SU-DHL-6 (cell line): ENCODE results near the gene TSPAN18.

Source experiments
- H2AFZ ChIP-seq: fragments of 200-600 bp; sonication (generic); 2 replicates; pipeline ENCODE4 v1.6.1; 2014; ENCODE audit warnings: low read depth, mild to moderate bottlenecking, moderate library complexity, mixed read lengths, antibody characterized with exemption, low read length; ENCODE audit not compliant: severe bottlenecking
- H3F3A ChIP-seq: fragments of 200-600 bp; shearing (Covaris generic); 2 replicates; pipeline ENCODE4 v1.6.0; 2016; ENCODE audit warnings: antibody characterized with exemption, mild to moderate bottlenecking; ENCODE audit not compliant: insufficient read depth
- H3K27ac ChIP-seq: fragments of 200-600 bp; sonication (generic); 2 replicates; pipeline ENCODE4 v1.5.1; 2016; ENCODE audit warnings: low read depth, mild to moderate bottlenecking, low read length, moderate library complexity, mixed read lengths
- H3K27me3 ChIP-seq: fragments of 200-600 bp; sonication (generic), shearing (Covaris generic); 2 replicates; pipeline ENCODE4 v1.6.0; 2014; ENCODE audit warnings: mild to moderate bottlenecking, low read length
- H3K36me3 ChIP-seq: fragments of 200-600 bp; sonication (generic); 2 replicates; pipeline ENCODE4 v1.6.1; 2014; ENCODE audit warnings: mild to moderate bottlenecking, low read length, mixed read lengths
- H3K4me2 ChIP-seq: fragments of 300-600, 200-600 bp; shearing (Covaris generic), sonication (generic); 2 replicates; pipeline ENCODE4 v1.6.0; 2014; ENCODE audit warnings: low read length, low read depth, mild to moderate bottlenecking; ENCODE audit not compliant: poor library complexity, severe bottlenecking
- H3K4me3 ChIP-seq: fragments of 200-600 bp; sonication (generic); 2 replicates; pipeline ENCODE4 v1.5.1; 2014; ENCODE audit warnings: antibody characterized with exemption, low read length, mild to moderate bottlenecking, mixed read lengths; ENCODE audit not compliant: insufficient read depth, poor library complexity, severe bottlenecking
- H3K79me2 ChIP-seq: fragments of 200-600 bp; sonication (generic); 2 replicates; pipeline ENCODE4 v1.6.1; 2014; ENCODE audit warnings: mild to moderate bottlenecking, low read length, moderate library complexity; ENCODE audit not compliant: insufficient read depth
- H3K9ac ChIP-seq: fragments of 200-600 bp; sonication (generic); 2 replicates; pipeline ENCODE4 v1.7.0; 2014; ENCODE audit warnings: mild to moderate bottlenecking, low read length
- H3K9me2 ChIP-seq: fragments of 200-600 bp; sonication (generic); replicated peaks from 2 replicates; pipeline ENCODE4 v1.6.1; 2014; ENCODE audit warnings: low read length; ENCODE audit not compliant: insufficient read depth
- H3K9me3 ChIP-seq: fragments of 200-600 bp; sonication (generic); 2 replicates; pipeline ENCODE4 v1.6.1; 2014; ENCODE audit warnings: low read length, mixed read lengths; ENCODE audit not compliant: insufficient read depth
- H4K20me1 ChIP-seq: fragments of 200-600 bp; sonication (generic); 2 replicates; pipeline ENCODE4 v1.6.1; 2014; ENCODE audit warnings: low read depth, mild to moderate bottlenecking, antibody characterized with exemption, low read length, moderate library complexity, mixed read lengths
- CTCF ChIP-seq: fragments of 200-600 bp; sonication (generic); IDR thresholded peaks from one replicate; pipeline ENCODE4 v1.5.1; 2017; ENCODE audit warnings: antibody characterized with exemption, mild to moderate bottlenecking, low read length, moderate library complexity; ENCODE audit not compliant: insufficient read depth, poor library complexity, severe bottlenecking
- EZH2phosphoT487 ChIP-seq: fragments of 200-600 bp; sonication (generic), shearing (Covaris generic); conservative IDR thresholded peaks from 2 replicates; pipeline ENCODE4 v1.6.1; 2018; ENCODE audit warnings: mild to moderate bottlenecking, antibody characterized with exemption, low read length, moderate library complexity, mixed read lengths

Gene TSPAN18

GRCh38 chr11:44707094-44707493 is 19.7 kb upstream of the TSPAN18 start:
- Histone ChIP-seq H3K27me3 (no peaks in the 10 kb centered on the region), H3F3A (no peaks in the 10 kb centered on the region), H3K4me3 (no peak overlapping the region), H3K4me2 (no peak overlapping the region), H3K9ac (no peak overlapping the region), H2AFZ (no peak overlapping the region), H4K20me1 (no peaks in the 10 kb centered on the region), H3K9me2 (no peaks in the 10 kb centered on the region), H3K27ac (no peak overlapping the region), H3K36me3 (no peaks in the 10 kb centered on the region), H3K79me2 (no peaks in the 10 kb centered on the region), H3K9me3 (no peaks in the 10 kb centered on the region)
- TF ChIP-seq EZH2phosphoT487 = no peak
- no peak for TF ChIP-seq CTCF

DNA sequence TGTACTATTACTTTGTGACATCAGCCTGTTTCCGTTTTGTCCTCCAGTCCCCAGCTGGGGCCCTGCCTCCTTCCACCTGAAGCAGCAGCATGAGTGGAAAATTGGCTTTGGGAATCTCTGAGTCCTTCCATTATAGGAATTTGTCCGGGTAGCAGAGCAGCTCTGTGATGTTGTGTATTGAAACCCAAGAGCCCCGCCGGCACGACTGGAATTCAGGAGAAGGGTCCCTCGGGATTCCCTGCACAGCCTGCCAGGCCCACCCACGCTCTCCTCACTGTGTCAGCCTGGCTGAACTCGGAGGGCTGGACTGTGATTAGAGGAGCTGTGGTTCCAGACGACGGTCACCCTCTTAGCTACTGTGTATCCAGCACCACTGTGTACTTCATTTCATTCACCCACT is 18.8 kb upstream of the TSPAN18 start:
- H3F3A ChIP-seq = no peaks in the 10 kb centered on the region
- H3K9me3 ChIP-seq = no peaks in the 10 kb centered on the region
- TF ChIP-seq EZH2phosphoT487 = no peak
- TF ChIP-seq CTCF = no peak
- H2AFZ ChIP-seq = no peak overlapping the region
- no peak overlapping the region for H3K4me3 ChIP-seq
- H3K27ac ChIP-seq = no peak overlapping the region
- no peaks in the 10 kb centered on the region for H4K20me1 ChIP-seq
- H3K27me3 ChIP-seq = no peaks in the 10 kb centered on the region
- no peak overlapping the region for H3K9ac ChIP-seq
- H3K79me2 ChIP-seq = no peaks in the 10 kb centered on the region
- H3K36me3 ChIP-seq = no peaks in the 10 kb centered on the region
- no peaks in the 10 kb centered on the region for H3K9me2 ChIP-seq
- H3K4me2 ChIP-seq = no peak overlapping the region

DNA sequence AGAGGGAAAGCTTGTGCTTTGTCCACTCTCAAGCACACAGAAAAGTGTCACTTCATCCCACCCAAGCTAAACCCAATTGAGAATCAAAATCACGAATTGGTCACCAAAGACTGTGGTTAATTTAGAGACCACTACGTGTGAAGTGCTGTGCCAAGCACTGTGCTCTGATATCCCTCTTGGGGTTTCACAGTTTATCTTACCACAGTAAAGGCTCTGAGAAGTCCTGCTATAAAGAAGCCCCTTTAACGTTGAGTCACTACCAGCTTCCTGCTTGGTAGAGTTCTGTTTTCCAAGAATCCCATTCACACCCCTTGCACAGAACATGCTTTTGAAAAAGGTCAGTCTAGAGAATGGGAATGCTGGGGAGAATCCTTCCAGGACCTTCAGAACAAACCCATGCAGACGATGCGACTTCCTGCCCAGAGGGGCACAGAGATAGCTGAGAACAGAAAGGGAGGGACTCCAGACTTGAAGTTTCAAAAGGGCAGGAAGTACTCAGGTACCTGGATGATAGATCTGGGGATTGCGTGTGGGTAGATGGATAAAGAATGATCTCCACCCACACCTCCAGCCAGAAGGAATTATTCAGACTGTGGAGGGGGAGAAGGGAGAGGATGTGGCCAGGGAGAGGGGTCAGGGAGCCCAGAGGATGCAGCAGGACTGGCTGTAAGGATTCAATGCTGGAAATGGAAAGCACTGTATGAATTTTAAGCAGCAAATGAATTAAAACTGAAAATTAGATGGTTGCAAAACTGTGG is 18.1 kb upstream of the TSPAN18 start:
- H3K4me2 ChIP-seq = no peak overlapping the region
- H3F3A ChIP-seq = no peaks in the 10 kb centered on the region
- H3K27ac ChIP-seq = no peak overlapping the region
- no peaks in the 10 kb centered on the region for H3K27me3 ChIP-seq
- H4K20me1 ChIP-seq = no peaks in the 10 kb centered on the region
- H3K9me3 ChIP-seq = no peaks in the 10 kb centered on the region
- H3K9me2 ChIP-seq = no peaks in the 10 kb centered on the region
- H3K36me3 ChIP-seq = no peaks in the 10 kb centered on the region
- H3K79me2 ChIP-seq = no peaks in the 10 kb centered on the region
- no peak overlapping the region for H3K4me3 ChIP-seq
- no peak overlapping the region for H2AFZ ChIP-seq
- no peak overlapping the region for H3K9ac ChIP-seq
- TF ChIP-seq EZH2phosphoT487 (no peak), CTCF (no peak)
